NCI-H146 treated with DMSO at 0.1 percent for 48 hours (cell line): ENCODE results near the gene CEP126.

Experiments
- DNase-seq: peaks from one replicate; lab custom pipeline; 2025; ENCODE audit not compliant: unreplicated experiment; lab: John Stamatoyannopoulos, UW

The CEP126 gene

GRCh38 chr11:102010776-102011494, 96.1 kb downstream of the CEP126 start:
- no peak for DNase-seq

- DNase-seq, result no peak
These were observed 98.1 kb downstream of the CEP126 start for GRCh38 chr11:102012946-102013345.

- DNase-seq, result no peak
These were observed 99.9 kb downstream of the CEP126 start for GRCh38 chr11:102014756-102015155.

DNA sequence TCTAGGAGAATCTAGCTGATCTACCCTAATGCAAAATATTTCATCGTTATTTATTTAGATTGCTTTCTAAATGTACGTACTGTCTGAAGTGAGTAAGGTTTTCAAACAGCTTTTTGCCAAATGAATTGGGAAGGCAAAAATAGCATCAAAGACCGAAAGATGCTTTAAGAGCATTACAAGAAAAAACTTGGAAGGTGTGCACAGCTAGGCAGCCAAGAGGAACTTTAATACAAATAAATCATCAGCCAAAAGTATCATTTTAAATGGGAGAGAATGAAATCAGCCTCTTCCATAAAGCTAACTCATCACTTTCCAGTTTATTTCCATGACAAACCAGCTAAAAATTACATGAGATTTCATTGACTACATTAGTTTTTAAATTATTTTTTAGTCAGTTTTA, 102.2 kb downstream of the CEP126 start:
- no peak for DNase-seq

- DNase-seq, result no peak
These were observed 111.4 kb downstream of the CEP126 start for GRCh38 chr11:102026217-102026616.

GRCh38 chr11:102026959-102027358, 112.1 kb downstream of the CEP126 start:
- no peak for DNase-seq

- DNase-seq, result no peak
These were observed 121.9 kb downstream of the CEP126 start for GRCh38 chr11:102036757-102037156.

- no peak for DNase-seq
These were observed 132.0 kb downstream of the CEP126 start for GRCh38 chr11:102046841-102047240.

DNA sequence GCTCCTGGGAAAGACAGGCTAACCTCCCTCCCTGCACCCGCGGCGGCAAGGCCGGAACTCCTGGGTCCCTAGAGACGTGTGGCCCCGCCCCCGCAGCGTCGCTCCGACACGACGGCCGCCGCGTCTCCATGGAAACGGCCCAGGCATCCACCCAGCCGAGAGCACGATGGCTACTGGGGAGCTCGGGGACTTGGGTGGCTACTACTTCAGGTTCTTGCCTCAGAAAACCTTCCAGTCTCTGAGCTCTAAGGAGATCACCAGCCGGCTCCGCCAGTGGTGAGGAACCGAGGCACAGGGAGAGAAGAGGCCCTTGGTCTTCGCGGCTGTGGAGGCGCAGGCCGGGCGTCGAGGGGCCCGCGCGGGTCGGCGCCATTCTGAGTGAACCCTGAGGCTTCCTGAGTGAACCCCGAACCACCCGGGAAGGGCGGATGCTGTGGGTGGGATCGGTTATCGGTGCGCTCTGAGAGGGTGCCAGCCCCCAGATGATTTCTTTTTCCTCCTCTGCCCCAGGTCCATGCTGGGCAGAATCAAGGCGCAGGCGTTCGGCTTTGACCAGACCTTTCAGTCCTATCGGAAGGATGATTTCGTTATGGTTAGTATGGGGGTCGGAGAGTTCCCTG, 132.6 kb downstream of the CEP126 start, which contains the start of gene CFAP300:
TSS of gene CFAP300 (plus strand) at position 133 of the 620 bp plus-strand sequence. CDS start at position 167, 34 bp downstream.
- peak; percentile 2 for DNase-seq
